SK-N-SH (cell line): ENCODE measurements around the gene CEP131. TPM values are rescaled to one million over a fixed set of nuclear protein-coding genes. Genes with fewer than 3 reads are reported as not detected.

ENCODE experiments used
- CTCF ChIA-PET: fragments of 300-600, 350-600 bp; formaldehyde crosslinking; extraction: SDS; loops from one replicate; lab custom pipeline; 2021; lab: Yijun Ruan, JAX
- POLR2A ChIA-PET: fragments of 350-600 bp; sonication (Branson Sonifier 250); formaldehyde crosslinking; extraction: SDS; loops from one replicate; lab custom pipeline; 2020; ENCODE audit warnings: antibody characterized with exemption, inconsistent platforms; lab: Yijun Ruan, JAX
- DNase-seq: peaks from one replicate; pipeline ENCODE4 v3.0.0; 2012
- H2AFZ ChIP-seq: fragments of 200-600 bp; sonication (generic); 2 replicates; pipeline ENCODE4 v1.8.1; 2016; ENCODE audit warnings: antibody characterized with exemption, mild to moderate bottlenecking, low read depth
- H3F3A ChIP-seq: fragments of 200-600 bp; sonication (generic); replicated peaks from 2 replicates; pipeline ENCODE3; 2016; ENCODE audit warnings: antibody characterized with exemption, mild to moderate bottlenecking; ENCODE audit not compliant: insufficient read depth
- H3K27ac ChIP-seq, 2 experiments: fragments of 200-500 bp in 1 of 2; fragments of 200-600 bp in 1 of 2; sonication (Bioruptor generic) in 1 of 2; sonication (generic), shearing (Covaris generic) in 1 of 2; 2 replicates each; pipeline versions ENCODE4 v1.5.1 to v1.6.1; 2014 to 2016; ENCODE audit warnings: low read depth in 2 of 2, inconsistent platforms in 1 of 2, low read length in 1 of 2, mild to moderate bottlenecking in 1 of 2, mixed read lengths in 1 of 2
- H3K27me3 ChIP-seq: fragments of 200-600 bp; sonication (generic), shearing (Covaris generic); 2 replicates; pipeline ENCODE4 v1.6.1; 2016; ENCODE audit warnings: mixed run types; ENCODE audit not compliant: insufficient read depth
- H3K36me3 ChIP-seq, 2 experiments: fragments of 200-500 bp in 1 of 2; fragments of 200-600 bp in 1 of 2; sonication (Bioruptor generic) in 1 of 2; sonication (generic) in 1 of 2; replicated peaks in 1 of 2; 2 replicates each; pipeline versions ENCODE3 to v1.5.1; 2014 to 2016; ENCODE audit warnings: low read length in 1 of 2, mild to moderate bottlenecking in 1 of 2; ENCODE audit not compliant: insufficient read depth in 2 of 2, control insufficient read depth in 1 of 2
- H3K4me1 ChIP-seq, 2 experiments: fragments of 200-500 bp in 1 of 2; fragments of 200-600 bp in 1 of 2; sonication (Bioruptor generic) in 1 of 2; sonication (generic), shearing (Covaris generic) in 1 of 2; 2 replicates each; pipeline versions ENCODE4 v1.5.1 to v1.6.1; 2014 to 2016; ENCODE audit warnings: low read depth in 1 of 2, low read length in 1 of 2, mixed run types in 1 of 2; ENCODE audit not compliant: insufficient read depth in 2 of 2, control insufficient read depth in 1 of 2
- H3K4me2 ChIP-seq: fragments of 200-600 bp; sonication (generic), shearing (Covaris generic); 2 replicates; pipeline ENCODE4 v1.6.1; 2017; ENCODE audit warnings: mixed run types
- H3K4me3 ChIP-seq, 2 experiments: fragments of 200-500 bp in 1 of 2; fragments of 200-600 bp in 1 of 2; sonication (Bioruptor generic) in 1 of 2; sonication (generic), shearing (Covaris generic) in 1 of 2; 2 replicates each; pipeline versions ENCODE4 v1.5.1 to v1.8.1; 2014 to 2016; ENCODE audit warnings: low read depth in 2 of 2, inconsistent platforms in 1 of 2, low read length in 1 of 2, mild to moderate bottlenecking in 1 of 2, mixed read lengths in 1 of 2, moderate library complexity in 1 of 2
- H3K79me2 ChIP-seq: fragments of 200-600 bp; sonication (generic); 2 replicates; pipeline ENCODE4 v1.8.1; 2017; ENCODE audit warnings: mild to moderate bottlenecking; ENCODE audit not compliant: insufficient read depth
- H3K9ac ChIP-seq: fragments of 200-600 bp; sonication (generic); 2 replicates; pipeline ENCODE4 v1.6.1; 2017; ENCODE audit warnings: mixed run types
- H3K9me2 ChIP-seq: fragments of 200-600 bp; sonication (generic); 2 replicates; pipeline ENCODE4 v1.6.1; 2017; ENCODE audit warnings: mixed run types
- H3K9me3 ChIP-seq: fragments of 200-600 bp; sonication (generic); 2 replicates; pipeline ENCODE4 v1.6.1; 2017; ENCODE audit warnings: mixed run types, mild to moderate bottlenecking, moderate library complexity
- H4K20me1 ChIP-seq: fragments of 200-600 bp; sonication (generic); 2 replicates; pipeline ENCODE4 v1.6.1; 2017; ENCODE audit warnings: mild to moderate bottlenecking, mixed run types; ENCODE audit not compliant: insufficient read depth
- EP300 ChIP-seq, 2 experiments: IDR thresholded peaks; 2 replicates each; pipeline versions ENCODE4 v1.4.0 to v1.6.1; 2012; ENCODE audit warnings: borderline replicate concordance in 1 of 2, low read depth in 1 of 2, low read length in 1 of 2
- EZH2phosphoT487 ChIP-seq: fragments of 200-600 bp; sonication (generic); IDR thresholded peaks from 2 replicates; pipeline ENCODE4 v1.6.1; 2017; ENCODE audit warnings: low read depth, mixed run types, mild to moderate bottlenecking, antibody characterized with exemption, moderate library complexity, borderline replicate concordance
- FOXJ3 ChIP-seq: sonication (generic); formaldehyde crosslinking; IDR thresholded peaks from 2 replicates; pipeline ENCODE4 v1.5.1; 2020; ENCODE audit warnings: mild to moderate bottlenecking, missing genetic modification reagents
- FOXM1 ChIP-seq: IDR thresholded peaks from 2 replicates; pipeline ENCODE4 v1.4.0; 2012; ENCODE audit warnings: low read depth, mild to moderate bottlenecking
- GABPA ChIP-seq: IDR thresholded peaks from 2 replicates; pipeline ENCODE4 v1.4.0; 2012; ENCODE audit warnings: low read depth, mild to moderate bottlenecking
- GATA2 ChIP-seq: sonication (generic); formaldehyde crosslinking; IDR thresholded peaks from 2 replicates; pipeline ENCODE4 v1.5.0; 2020; ENCODE audit warnings: mild to moderate bottlenecking, missing genetic modification reagents
- IRF3 ChIP-seq: fragments of 150-350 bp; IDR thresholded peaks from 2 replicates; pipeline ENCODE4 v1.6.1; 2016; ENCODE audit warnings: mild to moderate bottlenecking, low read depth, low read length
- MEF2A ChIP-seq: IDR thresholded peaks from 2 replicates; pipeline ENCODE4 v1.4.0; 2012; ENCODE audit warnings: low read depth, borderline replicate concordance
- MXI1 ChIP-seq: IDR thresholded peaks from 2 replicates; pipeline ENCODE4 v1.6.1; 2012; ENCODE audit warnings: mild to moderate bottlenecking, low read depth, low read length, improper control_type of control experiment
- NRF1 ChIP-seq: IDR thresholded peaks from 2 replicates; pipeline ENCODE4 v1.6.1; 2012; ENCODE audit warnings: low read depth, mild to moderate bottlenecking, low read length
- POLR2AphosphoS5 ChIP-seq: IDR thresholded peaks from 2 replicates; pipeline ENCODE4 v1.6.1; 2012; ENCODE audit warnings: low read depth, low read length
- RCOR1 ChIP-seq: fragments of 150-350 bp; IDR thresholded peaks from 2 replicates; pipeline ENCODE4 v1.6.1; 2017; ENCODE audit warnings: antibody characterized with exemption, low read length
- SMC3 ChIP-seq: IDR thresholded peaks from 2 replicates; pipeline ENCODE4 v1.6.1; 2012; ENCODE audit warnings: low read depth, low read length, improper control_type of control experiment
- TAF1 ChIP-seq: IDR thresholded peaks from 2 replicates; pipeline ENCODE4 v1.6.1; 2012; ENCODE audit warnings: low read depth, mild to moderate bottlenecking, low read length, moderate library complexity, borderline replicate concordance
- USF2 ChIP-seq: fragments of 150-350 bp; IDR thresholded peaks from 2 replicates; pipeline ENCODE4 v1.6.1; 2017; ENCODE audit warnings: antibody characterized with exemption, low read length, low read depth, borderline replicate concordance
- YY1 ChIP-seq: IDR thresholded peaks from 2 replicates; pipeline ENCODE4 v1.4.0; 2012; ENCODE audit warnings: low read depth, mild to moderate bottlenecking
- WGBS: methylation state at CpG from one replicate; pipeline ENCODE4 v1.1.6; 2017; ENCODE audit warnings: low lambda C conversion rate; 5-methylcytosine and 5-hydroxymethylcytosine counted together
- polyA plus RNA-seq, 3 experiments: library from polyadenylated mRNA; depleted of rRNA; stranded (reverse); fragments of >200 nt; gene quantifications; 2 replicates each; pipeline ENCODE4 v1.2.3, GENCODE V29; 2012

Gene CEP131
- polyA plus RNA-seq, 1 of the 3 experiments (the other 2 are of a cell fraction), result 34.8 TPM

- 75% methylated on average over 12 of the region's 15 CpGs for WGBS
- no peaks in the 10 kb centered on the region for H4K20me1 ChIP-seq
- POLR2A ChIA-PET, result no interaction called here
- no peaks in the 10 kb centered on the region for H3K36me3 ChIP-seq
- no peak overlapping the region for H3K9ac ChIP-seq
- H3K9me2 ChIP-seq, result no peaks in the 10 kb centered on the region
- H3K4me1 ChIP-seq, result peaks cover 0 to 26% of the 10 kb centered on the region in 2 experiments; a peak in 1 of 4 replicates
- TF ChIP-seq FOXJ3, result no peak
- no peak for TF ChIP-seq GATA2 (CRISPR knock-in tag)
- no peak for TF ChIP-seq GABPA
- TF ChIP-seq MXI1, result no peak
- no peak for TF ChIP-seq POLR2AphosphoS5
- TF ChIP-seq EZH2phosphoT487, result no peak
- no peak for TF ChIP-seq MEF2A
- TF ChIP-seq IRF3, result no peak
- TF ChIP-seq TAF1, result no peak
- no peak for TF ChIP-seq FOXM1
- TF ChIP-seq EP300 (IDR thresholded peaks at IDR 0.05; ENCODE audit: borderline replicate concordance in 1 of 2, low read depth in 1 of 2, low read length in 1 of 2), result no peak
- TF ChIP-seq SMC3, result no peak
- TF ChIP-seq YY1, result no peak
- no peak for TF ChIP-seq RCOR1
- TF ChIP-seq NRF1, result no peak
- no peak for TF ChIP-seq USF2
- CTCF ChIA-PET, result interaction anchor here (0.6 to 4.3 kb wide), 6 partner anchors 11 to 62 kb away, joined by 4 to 42 read pairs (median 8); no protein-coding TSS in a partner anchor
- H3K9me3 ChIP-seq, result no peaks in the 10 kb centered on the region
- no peak overlapping the region for H3K4me3 ChIP-seq
- peaks cover 12% of the 10 kb centered on the region for H3F3A ChIP-seq
- H3K27ac ChIP-seq, result peak overlapping the region in 1 of 2 experiments; percentile 85; a peak in 1 of 4 replicates
- no peak overlapping the region for H2AFZ ChIP-seq
- DNase-seq, result no peak
- H3K27me3 ChIP-seq, result peaks cover 22% of the 10 kb centered on the region; the same call in 1 of the 2 replicates
- no peaks in the 10 kb centered on the region for H3K79me2 ChIP-seq
- no peak overlapping the region for H3K4me2 ChIP-seq
These were observed 58.9 kb downstream of the CEP131 start for GRCh38 chr17:81163703-81164370.
